ENCODE data around the gene GIPC3.

Gene GIPC3

DNA sequence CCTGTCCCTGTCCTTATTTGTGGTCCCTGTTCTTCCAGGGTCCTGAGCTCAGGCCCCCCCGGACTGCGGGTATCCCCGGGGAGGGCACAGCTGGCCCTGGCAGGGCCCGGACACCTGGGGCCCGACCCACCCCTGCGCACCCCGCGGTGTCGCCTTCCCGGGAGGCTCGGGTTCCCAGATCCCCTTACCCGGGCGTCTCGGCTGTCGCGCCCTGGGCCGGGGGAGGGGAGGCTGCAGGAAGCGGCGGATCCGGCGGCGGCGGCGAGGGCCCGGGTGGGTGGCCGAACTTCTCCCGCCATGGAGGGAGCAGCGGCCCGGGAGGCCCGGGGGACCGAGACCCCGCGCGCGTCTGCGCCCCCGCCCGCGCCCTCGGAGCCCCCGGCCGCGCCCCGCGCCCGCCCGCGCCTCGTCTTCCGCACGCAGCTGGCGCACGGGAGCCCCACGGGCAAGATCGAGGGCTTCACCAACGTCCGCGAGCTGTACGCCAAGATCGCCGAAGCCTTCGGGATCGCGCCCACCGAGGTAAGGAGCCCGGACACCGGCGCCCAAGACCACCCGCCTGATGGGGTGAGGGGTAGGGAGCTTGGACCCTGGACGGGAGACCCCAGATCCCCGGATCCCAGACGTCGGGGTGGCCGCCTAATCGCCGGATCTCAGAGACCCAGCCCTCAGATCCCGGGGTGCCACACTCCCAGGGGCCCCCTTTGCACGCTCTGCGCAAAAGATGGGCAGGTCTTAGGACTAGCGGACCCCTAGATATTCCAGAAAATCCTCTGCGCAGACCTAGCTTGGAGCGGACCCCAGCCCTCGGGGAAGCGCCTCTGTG is at the start of gene GIPC3:
Gene GIPC3, plus strand, starts transcription at position 178 of the 826 bp plus-strand sequence. Its CDS starts 120 bp downstream, at position 298.
- DNase-seq = peak; percentile 33
- ATAC-seq = no peak

DNA sequence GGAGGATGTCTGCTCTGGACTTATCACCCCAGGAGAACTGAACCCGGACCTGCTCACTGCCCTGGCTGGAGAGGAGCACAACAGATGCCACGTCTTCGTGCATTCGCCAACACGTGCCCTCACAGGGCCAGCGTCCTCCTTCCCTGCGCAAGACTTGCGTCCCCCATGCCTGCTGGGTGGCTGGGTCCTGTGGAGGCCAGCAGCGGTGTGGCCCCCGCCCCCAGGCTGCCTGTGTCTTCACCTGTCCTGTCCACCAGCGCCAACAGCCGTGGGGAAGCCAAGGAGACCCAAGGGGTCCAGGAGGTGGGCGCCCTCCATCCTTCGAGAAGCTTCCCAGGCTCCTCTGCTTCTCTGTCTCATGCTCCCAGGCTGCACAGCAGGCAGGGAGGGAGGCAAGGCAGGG is 49.7 kb upstream of the GIPC3 start:
- no peak for ATAC-seq

DNA sequence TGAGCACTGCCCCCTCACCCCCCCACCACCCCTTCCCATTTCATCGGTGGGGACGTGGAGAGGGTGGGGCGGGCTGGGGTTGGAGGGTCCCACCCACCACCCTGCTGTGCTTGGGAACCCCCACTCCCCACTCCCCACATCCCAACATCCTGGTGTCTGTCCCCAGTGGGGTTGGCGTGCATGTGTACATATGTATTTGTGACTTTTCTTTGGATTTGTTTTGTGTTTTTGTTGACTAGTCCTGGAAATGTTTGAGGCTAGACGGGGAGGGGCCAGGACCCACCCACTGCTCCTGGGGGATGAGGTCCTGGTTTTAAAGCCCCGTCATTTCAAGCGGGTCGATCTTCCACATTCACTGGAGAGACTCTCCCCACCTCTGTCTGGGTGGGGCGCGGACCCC is 49.3 kb upstream of the GIPC3 start:
- DNase-seq = no peak
- ATAC-seq = no peak

More for the DNA sequence above, 49.7 kb upstream of the GIPC3 start:
- no peak for DNase-seq

DNA sequence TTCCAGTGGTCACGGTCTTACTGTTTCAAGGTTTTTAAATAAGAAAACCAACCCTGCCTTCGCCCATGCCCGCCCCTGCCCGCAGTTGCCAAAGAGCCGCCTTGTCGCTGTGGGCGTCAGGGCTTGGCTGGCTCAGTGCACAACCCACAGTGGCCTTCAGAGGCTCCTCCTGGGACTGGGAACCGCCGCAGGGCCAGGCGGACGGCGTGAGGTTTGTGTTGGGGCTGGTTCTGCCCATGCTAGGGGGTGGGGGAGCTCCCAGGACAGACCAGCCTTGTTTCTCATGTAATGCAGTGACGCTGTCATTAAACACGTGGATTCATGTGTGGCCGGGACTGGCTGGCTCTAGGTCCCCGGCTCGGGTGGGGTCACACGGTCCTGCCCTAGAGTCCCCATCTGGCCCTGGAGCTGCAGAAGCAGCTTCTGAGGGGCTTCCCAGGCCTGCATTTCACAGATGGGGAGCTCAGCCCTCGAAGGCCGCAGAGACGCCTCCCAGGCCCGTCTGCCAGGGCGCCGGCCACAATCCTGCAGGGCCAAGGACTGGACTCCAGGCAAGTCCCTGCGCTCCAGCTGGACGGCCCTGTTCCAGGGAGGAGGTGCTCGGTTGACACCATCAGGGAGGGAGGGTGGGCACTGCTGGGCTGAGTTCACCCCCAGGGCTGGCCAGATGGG is 48.7 kb upstream of the GIPC3 start:
- ATAC-seq (no peak), DNase-seq (no peak)

DNA sequence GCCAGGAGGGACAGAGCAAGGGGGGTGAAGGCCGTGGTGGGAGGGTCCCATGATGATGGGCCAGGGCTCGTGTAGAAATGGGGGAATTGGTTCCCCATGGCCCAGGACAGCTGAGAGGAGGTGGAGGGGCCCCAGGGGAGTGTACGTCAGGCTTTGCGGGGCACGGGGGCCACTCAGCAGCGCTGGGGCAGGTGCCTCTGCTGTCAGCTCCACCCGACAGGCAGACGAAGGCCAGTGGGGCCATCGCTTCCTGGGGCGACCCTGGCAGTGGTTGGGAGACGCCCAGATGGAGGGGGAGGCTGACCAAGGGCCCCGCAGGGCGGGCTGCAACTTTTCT is 48.2 kb upstream of the GIPC3 start:
- ATAC-seq (no peak), DNase-seq (no peak)

DNA sequence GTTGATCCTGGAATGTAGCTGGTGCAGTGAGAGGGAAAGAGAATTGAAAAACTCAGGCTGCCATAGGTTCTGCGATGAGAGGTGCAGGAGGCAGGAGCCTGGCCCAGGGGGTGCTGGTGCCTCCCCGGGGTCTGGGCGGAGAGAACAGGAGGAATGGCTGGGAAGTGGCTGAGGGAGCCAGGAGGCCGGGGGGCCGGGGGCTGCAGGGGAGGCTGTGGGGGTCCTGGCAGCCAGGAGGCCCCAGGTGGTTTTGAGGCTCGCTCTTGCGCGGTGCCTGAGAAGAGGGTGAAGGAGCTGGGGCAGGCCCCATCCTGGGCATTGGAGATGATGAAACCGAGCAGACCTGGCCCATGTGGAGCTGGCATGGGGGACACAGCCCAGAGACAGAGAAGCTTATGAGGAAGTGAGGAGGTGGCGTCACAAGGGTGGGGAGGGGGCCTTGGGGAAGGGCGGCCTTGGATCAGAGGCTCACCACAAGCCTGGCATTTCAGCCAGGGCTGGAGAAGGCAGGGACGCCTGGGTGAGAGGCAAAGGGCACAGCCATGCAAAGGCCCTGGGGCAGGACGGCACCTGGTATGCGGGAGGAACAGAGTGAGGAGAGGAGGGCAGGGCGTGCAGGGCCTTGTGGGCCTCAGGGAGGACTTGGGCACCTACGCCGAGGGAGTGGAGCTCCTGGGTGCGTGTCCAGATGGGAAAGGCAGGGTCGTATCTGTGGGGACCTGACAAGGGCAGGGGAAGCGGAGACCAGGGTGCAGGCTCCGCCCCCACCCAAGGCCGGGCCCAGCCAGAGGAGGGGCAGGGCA is 47.6 kb upstream of the GIPC3 start:
- DNase-seq (no peak), ATAC-seq (peak; percentile 12)

DNA sequence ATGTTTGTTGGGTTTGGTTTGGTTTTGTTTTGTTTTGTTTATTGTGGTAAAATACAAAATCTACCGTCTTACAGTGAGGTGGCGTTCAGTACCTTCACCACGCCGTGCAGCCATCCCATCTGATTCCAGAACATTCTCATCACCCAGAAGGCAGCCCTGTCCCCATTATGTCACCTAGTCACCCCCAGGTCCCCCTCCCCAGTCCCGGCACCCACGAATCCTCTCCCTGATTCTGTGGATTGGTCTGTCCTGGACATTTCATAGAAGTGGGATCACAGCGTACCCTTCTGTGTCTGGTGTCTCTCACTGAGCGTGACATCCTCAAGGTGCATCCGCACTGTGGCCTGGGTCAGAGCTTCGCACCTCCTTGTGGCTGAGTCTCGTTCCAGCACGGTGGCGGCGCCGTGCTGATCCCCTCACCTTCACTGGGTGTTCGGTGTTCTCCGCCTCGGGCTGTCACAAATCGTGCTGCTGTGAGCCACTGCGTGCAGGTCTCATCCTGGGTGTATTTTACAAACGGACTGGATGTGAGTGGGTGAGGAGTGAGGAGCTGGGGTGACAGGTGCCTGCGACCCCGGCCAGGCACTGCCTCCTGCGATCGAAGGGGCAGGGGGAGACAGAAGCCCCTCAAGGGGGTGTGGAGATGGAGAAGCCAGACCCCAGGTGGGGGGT is 46.9 kb upstream of the GIPC3 start:
- no peak for DNase-seq
- peak; percentile 8 for ATAC-seq

GRCh38 chr19:3538965-3539755 is 46.1 kb upstream of the GIPC3 start, which contains the start of gene TEKTIP1:
TEKTIP1 (plus strand) TSS chr19:3539174; CDS start chr19:3539178, 4 bp downstream.
- DNase-seq = no peak
- ATAC-seq = no peak

DNA sequence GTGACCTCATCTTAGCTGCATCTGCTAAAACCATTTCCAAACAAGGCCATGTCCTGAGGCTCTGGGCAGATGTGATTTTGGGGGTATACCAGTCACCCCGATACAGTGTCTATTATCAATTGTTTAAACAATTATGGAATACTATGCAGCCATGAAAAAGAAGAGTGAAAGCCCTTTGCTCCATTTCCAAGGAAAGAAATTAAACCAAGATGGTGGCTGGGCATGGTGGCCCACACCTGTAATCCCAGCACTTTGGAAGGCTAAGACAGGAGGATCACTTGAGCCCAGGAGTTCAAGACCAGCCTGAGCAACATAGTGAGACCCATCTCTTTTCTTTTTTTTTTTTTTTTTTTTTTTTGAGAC is 45.5 kb upstream of the GIPC3 start:
- no peak for DNase-seq
- ATAC-seq = no peak

DNA sequence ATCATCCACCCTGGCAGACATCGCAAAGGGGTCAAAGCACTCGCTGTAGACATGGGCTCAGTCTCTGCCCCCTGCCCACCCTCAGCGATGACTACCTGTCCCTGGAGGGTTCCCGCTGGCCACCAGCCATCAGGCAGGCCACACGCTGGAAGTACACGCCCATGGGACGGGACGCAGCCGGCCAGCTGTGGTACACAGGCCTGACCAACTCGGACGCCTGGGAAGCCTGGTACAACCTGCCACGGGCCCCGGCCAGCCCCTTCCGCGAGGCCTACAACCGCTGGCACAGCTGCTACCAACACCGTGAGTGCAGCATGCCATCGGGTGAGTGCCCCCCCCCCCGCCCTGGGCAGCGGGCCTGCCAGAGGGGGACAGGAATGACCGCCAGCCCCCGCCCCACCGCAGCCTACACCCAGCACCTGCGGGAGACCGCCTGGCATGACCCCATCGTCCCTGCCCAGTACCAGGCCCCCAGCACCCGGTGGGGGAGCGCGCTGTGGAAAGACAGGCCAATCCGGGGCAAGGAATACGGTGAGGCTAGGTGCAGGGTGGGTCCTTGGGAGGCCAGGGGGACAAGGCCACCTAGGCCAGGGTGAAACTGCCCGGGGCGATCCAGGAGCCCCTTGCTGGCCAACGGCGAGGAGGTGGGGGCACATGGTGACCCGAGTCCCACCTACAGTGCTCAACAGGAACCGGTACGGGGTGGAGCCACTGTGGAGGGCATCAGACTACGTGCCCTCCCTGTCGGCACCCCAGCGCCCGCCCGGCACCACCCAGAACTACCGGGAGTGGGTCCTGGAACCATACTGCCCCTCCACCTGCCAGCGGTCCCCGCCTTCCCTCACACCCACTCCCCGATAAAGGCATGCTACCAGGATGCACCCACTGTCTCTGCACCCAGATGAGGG is 41.9 kb upstream of the GIPC3 start:
- DNase-seq = no peak
- ATAC-seq = no peak

- ATAC-seq = no peak
- no peak for DNase-seq
Observed at GRCh38 chr19:3544058-3544376, 41.3 kb upstream of the GIPC3 start.

DNA sequence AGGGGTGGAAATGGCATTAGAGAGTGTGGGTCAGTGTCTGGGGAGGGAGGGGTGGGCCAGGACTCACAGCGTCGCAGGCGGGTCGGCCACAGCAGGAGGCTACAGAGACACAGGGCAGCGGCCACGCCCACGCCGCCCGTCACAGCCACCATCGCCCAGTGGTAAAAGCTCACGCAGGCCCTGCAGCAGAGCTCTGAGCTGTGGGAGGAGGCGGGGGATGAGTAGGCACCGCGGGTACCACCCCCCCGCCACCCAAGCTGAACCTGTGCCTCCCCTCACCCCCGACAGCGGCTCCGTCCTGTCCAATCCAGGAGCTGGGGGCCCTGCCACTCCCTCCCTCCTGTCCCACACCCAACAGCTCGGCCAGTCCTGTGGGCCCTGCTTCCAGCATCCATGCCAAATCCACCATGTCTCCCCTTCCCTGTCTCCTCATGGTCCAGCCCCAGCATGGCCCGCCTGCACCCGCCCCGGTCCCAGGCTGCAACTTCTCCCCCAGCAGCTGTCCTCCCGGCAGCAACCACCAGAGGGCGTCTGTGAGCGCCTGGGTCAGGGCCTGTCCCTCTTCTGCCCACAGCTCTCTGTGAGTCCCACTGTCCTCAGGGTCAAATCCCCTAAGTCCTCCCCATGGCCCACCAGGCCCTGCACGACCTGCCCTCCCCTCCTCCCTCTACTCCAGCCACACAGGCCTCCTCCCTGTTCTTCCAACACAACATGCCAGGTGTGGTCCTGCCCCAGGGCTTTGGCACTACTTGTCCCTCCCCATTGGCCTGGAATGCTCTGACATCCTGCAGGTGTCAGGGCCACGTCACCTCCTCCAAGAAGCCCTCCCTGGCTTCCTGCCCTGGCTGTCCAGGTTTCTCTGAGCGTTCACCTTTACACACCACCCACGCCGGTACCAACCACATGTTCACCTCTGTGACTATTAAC is 40.3 kb upstream of the GIPC3 start:
- DNase-seq (peak; percentile 90), ATAC-seq (peak; percentile 50)

DNA sequence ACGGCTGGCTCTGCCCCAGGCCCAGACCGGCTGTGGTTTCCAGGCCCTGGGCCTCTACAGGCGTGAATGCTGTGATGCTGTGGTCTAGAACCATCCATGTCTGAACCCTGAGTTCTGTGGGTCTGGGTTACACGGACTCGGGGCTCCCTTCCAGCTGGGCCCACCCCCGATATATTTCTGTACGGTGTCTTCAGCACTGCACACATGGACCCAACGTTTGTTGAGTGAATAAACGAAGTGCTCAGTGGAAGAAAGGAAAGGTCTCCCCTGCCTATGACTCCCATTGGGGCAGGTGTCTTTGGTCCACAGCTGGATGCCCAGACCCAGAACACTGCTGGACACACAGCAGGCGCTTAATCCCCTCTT is 39.6 kb upstream of the GIPC3 start:
- DNase-seq (no peak), ATAC-seq (peak; percentile 6)

DNA sequence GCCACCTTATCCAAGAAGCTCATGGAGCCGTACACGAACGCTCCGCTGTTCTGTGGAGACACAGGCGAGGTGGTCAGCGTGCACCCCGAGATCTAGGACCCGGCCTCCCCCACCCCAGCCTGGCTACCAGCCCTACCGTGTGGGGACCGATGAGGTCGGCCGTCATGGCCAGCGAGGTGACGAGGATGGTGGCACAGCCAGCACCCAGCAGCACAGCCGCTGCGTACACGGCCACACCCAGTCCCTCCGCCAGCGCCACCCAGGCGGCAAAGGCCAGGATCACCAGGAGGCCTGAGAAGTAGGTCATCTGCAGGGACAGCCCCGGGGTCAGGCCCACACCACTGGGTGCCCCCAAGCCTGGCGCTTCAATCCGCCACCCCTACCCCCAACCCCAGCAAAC is 39.2 kb upstream of the GIPC3 start:
- ATAC-seq (no peak), DNase-seq (no peak)

DNA sequence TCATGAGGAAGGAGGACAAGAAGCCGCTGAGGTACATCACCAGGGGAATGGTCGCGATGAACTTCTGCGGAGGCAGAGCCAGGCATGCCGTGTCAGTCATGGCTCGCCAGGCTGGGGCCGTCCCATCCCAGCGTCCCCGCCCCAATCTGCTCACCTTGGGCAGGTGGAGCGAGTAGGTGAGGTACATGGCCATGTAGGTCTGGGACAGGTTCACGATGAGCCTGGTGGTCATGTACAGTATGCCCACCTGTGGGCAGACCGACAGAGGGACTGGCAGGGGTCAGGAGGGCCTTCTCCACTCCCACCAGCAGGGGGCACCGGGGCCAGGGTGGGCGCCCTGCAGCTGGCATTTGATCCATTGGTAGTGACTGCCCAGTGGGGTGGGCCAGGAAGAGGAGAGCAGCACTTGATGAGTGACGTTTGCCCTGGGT is 38.0 kb upstream of the GIPC3 start:
- DNase-seq (peak; percentile 68), ATAC-seq (no peak)

GRCh38 chr19:3547767-3548282 is 37.5 kb upstream of the GIPC3 start:
- DNase-seq (no peak), ATAC-seq (no peak)

- DNase-seq (no peak), ATAC-seq (no peak)
Observed at GRCh38 chr19:3548606-3549005, 36.7 kb upstream of the GIPC3 start.

DNA sequence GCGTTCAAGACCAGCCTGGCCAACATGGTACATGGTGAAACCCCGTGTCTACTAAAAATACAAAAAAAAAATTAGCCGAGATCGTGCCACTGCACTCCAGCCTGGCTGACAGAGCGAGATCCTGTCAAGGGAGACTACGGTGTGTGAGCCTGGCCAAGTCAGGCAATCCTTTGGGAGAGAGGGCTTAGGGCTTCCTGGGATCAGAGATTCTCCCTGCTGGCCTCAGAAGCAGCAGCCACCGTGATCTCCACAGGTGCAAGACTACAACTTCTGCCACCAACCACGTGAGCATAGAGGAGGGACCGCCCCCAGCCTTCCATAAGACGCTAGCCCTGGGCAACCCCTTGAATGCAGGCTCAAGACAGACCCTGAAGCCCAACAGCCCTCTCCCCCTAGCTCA is 35.5 kb upstream of the GIPC3 start:
- ATAC-seq = no peak
- DNase-seq = no peak
